GM19351 (cell line): ENCODE measurements around the gene UNC13C.

ENCODE experiments used
- ATAC-seq: cut with Tn5 transposase; IDR thresholded peaks from one replicate; pipeline ENCODE4 v1.9.1; 2021; ENCODE audit warnings: mild to moderate bottlenecking, moderate library complexity; ENCODE audit not compliant: unreplicated experiment

UNC13C gene

DNA sequence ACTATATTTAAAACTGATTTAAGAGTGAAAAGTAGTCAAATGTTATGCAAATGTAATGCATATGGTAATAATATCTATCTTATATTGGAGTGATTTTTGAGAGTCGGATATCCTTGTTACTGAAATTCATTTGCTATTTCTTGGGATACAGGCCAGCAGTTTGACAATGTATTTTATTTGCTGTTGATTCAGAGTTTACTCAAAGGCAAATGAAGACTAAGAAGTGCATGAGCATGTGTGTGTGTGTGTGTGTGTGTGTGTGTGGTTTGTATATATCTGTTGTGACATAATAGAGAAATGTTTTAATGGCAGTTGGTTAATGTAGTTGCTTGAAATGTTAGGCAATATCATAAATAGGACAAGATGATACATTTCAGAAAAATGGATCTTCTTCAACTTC is 39.0 kb downstream of the UNC13C start:
- ATAC-seq, result no peak

DNA sequence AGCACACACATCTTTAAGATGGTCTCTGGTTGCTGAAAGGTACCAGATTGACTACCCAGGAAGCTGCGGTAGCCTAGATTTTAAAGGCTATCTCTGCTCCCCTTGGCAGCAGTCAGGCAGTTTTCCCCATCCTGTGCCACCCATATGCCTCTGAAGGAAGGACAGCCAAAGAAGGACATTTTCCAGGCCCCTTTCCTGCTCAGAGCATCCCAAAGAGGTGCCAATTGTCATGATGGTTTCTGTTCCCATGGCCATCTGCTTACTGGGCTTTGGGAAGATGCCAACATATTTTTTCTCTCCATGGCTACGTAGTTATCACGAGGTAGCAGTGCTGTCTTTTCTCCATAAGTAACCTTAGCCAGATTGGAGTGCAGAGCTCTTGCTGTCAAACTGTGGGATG is 39.7 kb downstream of the UNC13C start:
- ATAC-seq, result no peak

GRCh38 chr15:54026258-54026657 is 48.0 kb downstream of the UNC13C start:
- ATAC-seq, result no peak

DNA sequence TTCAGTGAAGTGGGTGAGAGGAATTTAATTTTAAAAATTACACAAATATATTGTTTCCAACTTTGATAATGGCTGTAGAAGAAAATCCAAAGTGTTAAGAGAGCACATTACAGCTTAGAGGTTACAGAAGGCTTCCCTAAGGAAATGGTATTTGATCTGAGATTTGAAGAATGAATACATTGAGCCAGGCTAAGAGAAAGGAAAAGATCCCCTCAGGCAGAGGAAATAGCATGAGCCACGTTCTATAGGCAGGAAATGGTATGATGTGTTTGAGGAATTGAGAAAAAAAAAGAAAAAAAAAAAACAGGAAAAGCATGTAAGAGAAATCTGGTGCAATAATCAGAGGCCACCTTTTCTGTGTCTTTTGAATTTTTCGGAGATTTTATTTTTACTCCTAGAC is 48.6 kb downstream of the UNC13C start:
- ATAC-seq, result no peak

- no peak for ATAC-seq
These were observed 50.8 kb downstream of the UNC13C start for GRCh38 chr15:54029081-54029480.

DNA sequence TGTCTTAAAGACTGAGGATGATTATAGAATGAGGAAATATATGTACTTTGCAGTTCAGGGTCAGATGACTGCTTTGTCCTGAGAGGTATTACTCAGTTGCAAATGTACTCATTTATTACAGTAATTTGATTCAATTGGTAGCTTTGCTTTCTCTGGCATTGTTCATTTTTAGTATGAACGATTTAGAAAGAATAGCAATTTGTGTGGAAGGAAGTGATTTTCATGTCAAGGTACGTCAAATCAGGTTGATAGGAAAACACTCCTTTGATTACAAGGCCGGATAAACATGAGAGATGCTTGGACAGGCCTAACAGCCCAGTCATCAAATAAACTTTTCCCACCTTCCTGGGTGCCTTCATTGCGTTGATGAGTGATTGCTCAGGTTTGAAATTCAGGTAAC is 53.8 kb downstream of the UNC13C start:
- no peak for ATAC-seq

DNA sequence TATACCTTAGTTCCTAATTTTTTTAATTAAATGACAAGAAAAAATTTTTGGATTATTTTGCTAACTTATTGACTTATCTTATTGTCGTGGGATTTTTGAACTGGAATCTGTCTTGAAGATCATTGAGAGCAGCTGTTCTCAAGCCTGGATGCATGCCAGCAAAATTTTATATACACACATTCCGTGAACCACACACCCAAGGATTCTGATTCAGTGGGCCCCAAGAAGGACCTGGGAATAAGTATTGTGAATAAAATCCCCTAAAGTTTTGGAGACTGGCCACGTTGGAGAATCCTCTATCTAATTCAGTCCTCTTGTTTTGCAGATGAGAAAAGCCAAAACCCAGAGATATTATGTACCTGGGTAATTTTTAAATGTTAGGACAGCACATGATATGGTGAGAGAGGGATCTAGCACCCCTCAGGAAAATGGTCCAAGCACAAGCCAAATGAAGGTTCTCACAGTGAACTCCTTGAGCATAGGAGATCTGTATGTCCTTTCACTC is 55.2 kb downstream of the UNC13C start:
- no peak for ATAC-seq

DNA sequence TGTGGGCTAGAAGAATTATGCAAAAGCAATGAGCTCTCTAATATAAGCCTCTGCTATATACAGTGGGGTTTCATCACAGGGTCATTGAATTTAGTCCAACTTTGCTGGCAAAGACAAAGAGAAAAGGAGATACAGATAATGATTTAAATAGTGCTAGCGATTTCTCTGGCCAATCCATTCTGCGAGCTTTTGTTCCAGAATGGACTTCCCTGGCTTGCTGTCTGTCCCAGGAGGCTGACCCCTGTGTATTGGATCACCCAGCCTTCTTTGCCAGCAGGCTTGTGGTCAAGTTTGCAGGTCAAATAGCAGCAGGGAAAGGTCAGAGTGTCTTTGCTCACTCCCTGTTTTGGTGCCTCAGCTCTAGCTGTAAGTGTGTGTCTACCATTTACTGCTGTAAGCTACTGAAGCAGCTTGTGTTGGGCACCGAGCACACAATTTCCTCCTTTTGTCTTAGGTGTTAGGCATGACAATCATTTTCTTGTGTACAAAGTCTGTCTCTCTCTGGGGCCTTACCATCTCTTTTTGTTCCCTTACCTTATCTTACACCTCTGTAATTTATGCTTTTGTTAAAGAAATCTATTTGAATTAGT is 55.7 kb downstream of the UNC13C start:
- no peak for ATAC-seq

DNA sequence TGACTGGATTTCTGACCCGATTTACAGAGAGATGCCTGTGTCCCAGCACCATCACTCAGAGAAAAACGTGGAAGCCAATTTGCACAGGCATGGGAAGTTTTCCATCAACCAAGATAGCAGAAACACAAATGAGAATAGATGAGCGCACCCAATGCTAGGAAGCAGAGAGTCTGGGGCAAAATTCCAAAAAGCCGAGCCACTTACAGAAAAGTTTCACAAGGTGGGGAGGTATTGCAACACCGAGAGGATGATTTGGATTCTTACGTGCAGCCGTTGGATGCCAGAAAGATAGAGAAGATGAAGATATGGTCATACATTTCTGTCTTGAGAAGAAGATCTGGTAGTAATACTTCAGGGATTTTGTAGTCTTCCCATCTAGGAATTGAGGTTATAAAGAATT is 57.4 kb downstream of the UNC13C start:
- ATAC-seq, result no peak

- ATAC-seq, result no peak
These were observed 67.2 kb downstream of the UNC13C start for GRCh38 chr15:54045397-54045796.

DNA sequence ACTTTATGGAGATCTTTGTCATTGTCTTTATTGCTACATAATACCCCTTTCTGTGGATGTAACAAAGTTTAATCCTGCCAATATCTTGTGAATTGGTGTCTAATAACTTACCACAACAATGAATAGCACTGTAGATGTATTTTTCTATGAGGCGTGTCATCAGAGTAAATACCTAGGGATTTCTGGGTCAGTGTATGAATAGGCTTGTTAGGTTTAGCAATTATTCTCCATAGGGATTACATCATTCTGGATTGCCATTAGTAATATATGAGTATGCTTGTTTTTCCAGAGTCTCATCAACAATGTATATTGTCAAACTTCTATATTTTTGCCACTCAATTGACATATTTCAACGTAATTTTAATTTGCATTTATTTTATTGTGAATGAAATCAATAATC is 67.9 kb downstream of the UNC13C start:
- ATAC-seq, result no peak

- ATAC-seq, result no peak
These were observed 86.1 kb downstream of the UNC13C start for GRCh38 chr15:54064365-54064764.

- ATAC-seq, result no peak
These were observed 88.2 kb downstream of the UNC13C start for GRCh38 chr15:54066403-54066802.

DNA sequence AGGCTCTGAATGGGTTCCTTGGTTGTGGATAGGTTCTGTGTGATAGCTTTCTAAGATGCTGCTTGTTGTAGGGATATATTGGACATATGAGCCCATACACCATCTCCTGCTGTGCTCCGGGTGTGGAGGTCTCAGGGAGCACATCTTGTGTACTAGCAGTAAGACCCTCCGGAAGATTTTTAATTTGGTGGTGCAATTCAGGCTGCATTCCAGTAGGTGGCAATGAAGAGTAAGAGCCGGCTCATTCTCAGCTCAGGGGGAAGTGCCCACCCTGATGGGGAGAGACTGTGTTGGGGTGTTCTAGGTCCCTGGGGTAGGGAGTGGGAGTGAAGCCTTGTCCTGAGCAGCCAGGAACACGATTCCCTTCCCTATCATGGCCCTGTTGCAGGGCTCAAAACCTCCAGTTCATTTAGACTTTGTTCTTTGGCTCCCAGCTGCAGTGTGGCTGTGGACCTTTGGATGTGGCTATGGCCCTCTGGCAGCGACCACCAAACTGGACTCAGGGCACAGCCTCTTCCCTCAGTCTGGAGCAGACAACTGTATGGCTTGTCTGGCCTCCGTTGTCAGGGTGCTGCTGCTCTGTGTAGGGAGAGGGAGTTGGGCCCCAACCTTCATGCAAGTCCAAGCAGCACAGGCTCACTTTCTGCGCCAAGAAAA is 104.7 kb downstream of the UNC13C start:
- no peak for ATAC-seq

DNA sequence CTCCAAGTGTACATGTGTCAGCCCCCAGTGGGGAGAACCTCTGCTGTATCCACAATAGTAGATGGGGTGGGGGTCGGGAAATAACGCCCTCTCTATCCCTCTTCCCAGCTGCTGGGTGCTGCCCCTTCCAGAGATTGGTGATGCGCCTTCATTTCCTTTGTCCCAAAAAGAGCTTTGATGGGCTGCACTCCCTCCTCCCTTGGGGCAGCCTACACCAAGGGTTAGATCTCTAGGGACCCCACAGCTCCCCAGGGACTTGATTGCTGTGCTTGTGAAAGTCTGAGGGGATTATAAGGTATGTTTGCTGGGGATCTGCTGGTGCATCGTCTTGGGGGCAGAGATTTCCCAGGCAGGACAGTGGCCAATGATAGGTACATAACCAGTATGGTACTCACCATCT is 105.3 kb downstream of the UNC13C start:
- ATAC-seq, result no peak

- no peak for ATAC-seq
These were observed 105.8 kb downstream of the UNC13C start for GRCh38 chr15:54083991-54084390.

DNA sequence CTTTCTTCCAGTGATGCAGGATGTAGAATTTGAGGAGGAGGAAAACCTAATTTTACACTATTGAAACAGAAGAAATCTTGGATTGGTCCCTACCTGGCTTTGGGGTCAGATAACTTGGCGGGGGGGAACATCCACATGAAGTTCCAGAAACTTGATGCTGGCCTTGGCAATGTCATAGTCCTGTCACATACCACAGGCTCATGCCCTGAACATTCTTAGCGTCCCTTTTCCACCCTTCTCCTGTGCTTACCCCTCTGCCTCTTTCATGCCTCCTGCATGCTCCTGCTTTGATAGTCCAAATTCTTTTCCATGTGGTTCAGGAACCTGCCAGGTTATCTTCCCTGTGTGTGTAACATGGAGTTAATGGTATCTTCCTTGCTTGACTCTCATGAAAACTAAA is 110.6 kb downstream of the UNC13C start:
- no peak for ATAC-seq

DNA sequence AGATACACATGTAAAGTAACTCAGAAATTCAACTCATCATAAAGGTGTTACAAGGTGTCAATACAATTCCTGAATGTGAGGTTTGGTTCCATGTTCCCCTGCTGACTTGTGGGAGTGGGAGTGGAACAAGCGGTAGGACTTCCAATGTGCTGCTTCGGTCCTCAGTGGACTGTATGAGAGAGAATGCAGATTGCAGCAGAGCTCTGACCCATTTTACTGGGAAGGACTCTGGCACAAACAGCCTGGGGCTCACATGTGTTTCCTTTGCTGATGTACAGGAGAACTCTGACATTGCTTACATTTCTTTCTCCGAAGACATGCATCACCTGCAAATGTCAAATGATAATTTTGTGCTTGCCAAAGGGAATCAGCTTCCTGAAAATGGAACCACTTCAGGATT is 111.5 kb downstream of the UNC13C start:
- ATAC-seq, result no peak

GRCh38 chr15:54091651-54092050 is 113.4 kb downstream of the UNC13C start:
- ATAC-seq, result no peak

GRCh38 chr15:54094661-54095060 is 116.4 kb downstream of the UNC13C start:
- no peak for ATAC-seq

- no peak for ATAC-seq
These were observed 118.8 kb downstream of the UNC13C start for GRCh38 chr15:54097019-54097418.

DNA sequence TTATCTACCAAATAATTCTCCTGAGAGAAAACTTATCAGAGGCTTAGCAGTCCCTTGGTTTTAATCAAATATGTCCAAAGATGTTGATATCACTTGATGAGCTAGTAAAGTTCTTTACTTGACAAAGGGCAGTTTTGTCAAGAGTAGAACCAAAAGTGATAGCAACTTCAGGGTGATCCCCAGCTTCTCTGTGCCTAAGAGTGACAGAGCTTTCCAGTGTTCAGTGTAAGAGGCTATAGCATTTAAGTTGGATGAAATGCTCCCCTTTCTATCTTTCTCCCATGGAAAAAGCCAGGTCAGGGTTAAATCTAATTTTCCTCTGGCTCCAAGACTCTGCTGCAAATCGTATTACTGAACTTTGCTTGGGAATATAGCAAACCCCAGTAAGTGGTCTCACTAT is 120.8 kb downstream of the UNC13C start:
- ATAC-seq, result no peak
